Neural cell (in vitro differentiated cells): ENCODE results near the gene NUB1.

Experiments
- CTCF ChIP-seq: fragments of 450-650 bp; IDR thresholded peaks from 2 replicates; pipeline ENCODE4 v1.5.1; 2014; ENCODE audit warnings: antibody characterized with exemption, mild to moderate bottlenecking, moderate library complexity; ENCODE audit not compliant: poor library complexity, severe bottlenecking
- EP300 ChIP-seq: fragments of 450-650 bp; conservative IDR thresholded peaks from 2 replicates; pipeline ENCODE4 v1.6.1; 2014; ENCODE audit warnings: antibody characterized with exemption, mild to moderate bottlenecking, moderate library complexity; ENCODE audit not compliant: poor library complexity, severe bottlenecking

- TF ChIP-seq CTCF (no peak), EP300 (no peak)
These were observed 57.1 kb downstream of the NUB1 start for GRCh38 chr7:151398446-151399304.
